HG03066 (cell line): Measurements from ENCODE around the gene STK32B.

ENCODE experiments used
- ATAC-seq: cut with Tn5 transposase; IDR thresholded peaks from one replicate; pipeline ENCODE4 v1.9.1; 2021; ENCODE audit warnings: low read depth; ENCODE audit not compliant: unreplicated experiment

Gene STK32B

GRCh38 chr4:5547651-5548249 is 496.5 kb downstream of the STK32B start:
- ATAC-seq, result no peak
